ENCODE measurements around the gene TCEAL5. TPM values are rescaled to one million over a fixed set of nuclear protein-coding genes. Genes with fewer than 3 reads are reported as not detected.

Gene TCEAL5
- total RNA-seq, 6 experiments from 2014 or later = not detected

- TF ChIP-seq POLR2A (IDR thresholded peaks at IDR 0.05) (no peak), CTCF (IDR thresholded peaks at IDR 0.05) (no peak)
- Histone ChIP-seq H3K27ac (no peak overlapping the region), H3K4me3 (no peak overlapping the region), H3K4me1 (no peaks in the 10 kb centered on the region), H3K36me3 (no peaks in the 10 kb centered on the region), H3K9me3 (no peaks in the 10 kb centered on the region), H3K27me3 (no peaks in the 10 kb centered on the region)
- peak in 3 of 4 donors; percentile 16 to 33 (median 23) for ATAC-seq
- no peak for DNase-seq
- intact Hi-C loops (cut with DNase I) = no loop called here
These were observed 18.3 kb downstream of the TCEAL5 start for GRCh38 chrX:103258275-103258674.

- intact Hi-C loops (cut with DNase I) = no loop called here
- ATAC-seq = no peak
- TF ChIP-seq CTCF (IDR thresholded peaks at IDR 0.05) (no peak), POLR2A (IDR thresholded peaks at IDR 0.05) (no peak)
- DNase-seq = no peak
- Histone ChIP-seq H3K4me3 (no peak overlapping the region), H3K36me3 (no peaks in the 10 kb centered on the region), H3K9me3 (no peaks in the 10 kb centered on the region), H3K27me3 (no peaks in the 10 kb centered on the region), H3K27ac (no peak overlapping the region), H3K4me1 (no peaks in the 10 kb centered on the region)
These were observed 19.9 kb downstream of the TCEAL5 start for GRCh38 chrX:103256651-103257050.

- DNase-seq = peak; percentile 73 to 83 (median 81)
- peak; percentile 93 to 99 (median 96) for ATAC-seq
- WGBS (ENCODE audit: insufficient coverage, low coverage, low lambda C conversion rate, missing lambda C conversion rate) = 18% methylated on average over 17 of the region's 22 CpGs
- Histone ChIP-seq H3K27me3 (no peaks in the 10 kb centered on the region), H3K9me3 (no peaks in the 10 kb centered on the region), H3K27ac (peak within 1 kb of the TSS; percentile 59 to 76 (median 67)), H3K36me3 (no peaks in the 10 kb centered on the region), H3K4me3 (peak within 1 kb of the TSS; percentile 52 to 59 (median 53)), H3K4me1 (no peaks in the 10 kb centered on the region)
- intact Hi-C loops (cut with DNase I) = no loop called here
- TF ChIP-seq CTCF (IDR thresholded peaks at IDR 0.05) (no peak), POLR2A (IDR thresholded peaks at IDR 0.05) (peak; percentile 32)
These were observed 21.5 kb downstream of the TCEAL5 start, which contains the start of gene TCEAL8 for GRCh38 chrX:103254921-103255493. TSS of gene TCEAL8 (minus strand) at chrX:103255155. CDS start at chrX:103253979, 1,176 bp downstream.

GRCh38 chrX:103254171-103254824 is 22.3 kb downstream of the TCEAL5 start:
- Histone ChIP-seq H3K4me3 (peak overlapping the region; percentile 52 to 59 (median 53)), H3K27me3 (no peaks in the 10 kb centered on the region), H3K4me1 (no peaks in the 10 kb centered on the region), H3K36me3 (no peaks in the 10 kb centered on the region), H3K27ac (peak overlapping the region; percentile 59 to 76 (median 67)), H3K9me3 (no peaks in the 10 kb centered on the region)
- ATAC-seq (peak; percentile 60 to 79 (median 65)), DNase-seq (peak; percentile 52 to 64 (median 55))
- intact Hi-C loops (cut with DNase I) = no loop called here
- 15% methylated on average over 22 of the region's 22 CpGs for WGBS (ENCODE audit: insufficient coverage, low coverage, low lambda C conversion rate, missing lambda C conversion rate)
- TF ChIP-seq POLR2A (IDR thresholded peaks at IDR 0.05) (no peak), CTCF (IDR thresholded peaks at IDR 0.05) (no peak)
